GM19324 (cell line): ENCODE results near the gene AOC1.

Source experiments
- ATAC-seq: cut with Tn5 transposase; IDR thresholded peaks from one replicate; pipeline ENCODE4 v1.9.1; 2021; ENCODE audit warnings: mild to moderate bottlenecking, moderate library complexity; ENCODE audit not compliant: unreplicated experiment, low FRiP score

The AOC1 gene

GRCh38 chr7:150835019-150835418, 17.3 kb upstream of the AOC1 start:
- no peak for ATAC-seq

GRCh38 chr7:150835702-150836280, 16.5 kb upstream of the AOC1 start:
- no peak for ATAC-seq

GRCh38 chr7:150838965-150839650, 13.2 kb upstream of the AOC1 start:
- ATAC-seq = no peak

- ATAC-seq = no peak
Measured at GRCh38 chr7:150842018-150842417, 10.3 kb upstream of the AOC1 start.

GRCh38 chr7:150842716-150843115, 9.6 kb upstream of the AOC1 start:
- no peak for ATAC-seq

- ATAC-seq = no peak
Measured at GRCh38 chr7:150845421-150845861, 6.9 kb upstream of the AOC1 start.

- ATAC-seq = no peak
Measured at GRCh38 chr7:150846291-150847115, 5.8 kb upstream of the AOC1 start.

GRCh38 chr7:150847536-150847935, 4.8 kb upstream of the AOC1 start:
- no peak for ATAC-seq

- ATAC-seq = no peak
Measured at GRCh38 chr7:150848111-150848510, 4.2 kb upstream of the AOC1 start.

- ATAC-seq = no peak
Measured at GRCh38 chr7:150848561-150849115, 3.7 kb upstream of the AOC1 start.

GRCh38 chr7:150849204-150849775, 3.0 kb upstream of the AOC1 start:
- no peak for ATAC-seq

GRCh38 chr7:150850273-150850672, 2.0 kb upstream of the AOC1 start:
- no peak for ATAC-seq

GRCh38 chr7:150851492-150852370, 586 bp upstream of the AOC1 start:
- no peak for ATAC-seq

- ATAC-seq = no peak
Measured at GRCh38 chr7:150854066-150855000, 2.0 kb downstream of the AOC1 start.

GRCh38 chr7:150855046-150855445, 2.7 kb downstream of the AOC1 start:
- ATAC-seq = no peak

- no peak for ATAC-seq
Measured at GRCh38 chr7:150855476-150856302, 3.4 kb downstream of the AOC1 start.

- ATAC-seq = no peak
Measured at GRCh38 chr7:150856303-150857275, 4.3 kb downstream of the AOC1 start.
